DMS114 treated with DMSO at 0.1 percent for 48 hours (cell line): Measurements from ENCODE around the gene MFSD6.
"Not testable (repeated sequence)": the region's sequence is repeated elsewhere in the genome, so short reads cannot be mapped to it uniquely, and the experiment has no call there.

Experiments
- DNase-seq: peaks from one replicate; lab custom pipeline; 2025; ENCODE audit not compliant: unreplicated experiment; lab: John Stamatoyannopoulos, UW

The MFSD6 gene

GRCh38 chr2:190499273-190499672 is 91.1 kb downstream of the MFSD6 start:
- DNase-seq, result no peak

GRCh38 chr2:190500054-190500502 is 91.9 kb downstream of the MFSD6 start:
- no peak for DNase-seq

GRCh38 chr2:190501231-190501630 is 93.1 kb downstream of the MFSD6 start:
- DNase-seq, result no peak

GRCh38 chr2:190501702-190502407 is 93.7 kb downstream of the MFSD6 start:
- DNase-seq, result no peak

- DNase-seq, result no peak
Observed at GRCh38 chr2:190503088-190503487, 94.9 kb downstream of the MFSD6 start.

GRCh38 chr2:190504912-190505311 is 96.8 kb downstream of the MFSD6 start:
- no peak for DNase-seq

GRCh38 chr2:190505696-190506095 is 97.5 kb downstream of the MFSD6 start:
- no peak for DNase-seq

GRCh38 chr2:190506666-190507065 is 98.5 kb downstream of the MFSD6 start:
- no peak for DNase-seq

- DNase-seq, result no peak
Observed at GRCh38 chr2:190507135-190507534, 99.0 kb downstream of the MFSD6 start.

GRCh38 chr2:190509895-190510294 is 101.7 kb downstream of the MFSD6 start:
- DNase-seq, result not testable (repeated sequence)

GRCh38 chr2:190511104-190511503 is 102.9 kb downstream of the MFSD6 start:
- DNase-seq, result peak; percentile 15

- DNase-seq, result no peak
Observed at GRCh38 chr2:190512539-190513095, 104.5 kb downstream of the MFSD6 start.

GRCh38 chr2:190513877-190514276 is 105.7 kb downstream of the MFSD6 start:
- DNase-seq, result no peak

- no peak for DNase-seq
Observed at GRCh38 chr2:190514676-190515075, 106.5 kb downstream of the MFSD6 start.

GRCh38 chr2:190515687-190516086 is 107.5 kb downstream of the MFSD6 start:
- DNase-seq, result no peak

- no peak for DNase-seq
Observed at GRCh38 chr2:190517468-190517867, 109.3 kb downstream of the MFSD6 start.

GRCh38 chr2:190519975-190520767 is 112.0 kb downstream of the MFSD6 start:
- no peak for DNase-seq

GRCh38 chr2:190524928-190525327 is 116.8 kb downstream of the MFSD6 start:
- no peak for DNase-seq

- DNase-seq, result no peak
Observed at GRCh38 chr2:190526105-190526750, 118.1 kb downstream of the MFSD6 start.

- no peak for DNase-seq
Observed at GRCh38 chr2:190527214-190527613, 119.1 kb downstream of the MFSD6 start.

GRCh38 chr2:190527918-190528317 is 119.8 kb downstream of the MFSD6 start:
- no peak for DNase-seq
